GM18502 (cell line): ENCODE results near the gene PRCP.
A peak's percentile ranks its signal among the peaks of the same experiment; 100 is the strongest.
"Not testable (repeated sequence)": the region's sequence is repeated elsewhere in the genome, so short reads cannot be mapped to it uniquely, and the experiment has no call there.

Source experiments
- ATAC-seq: cut with Tn5 transposase; IDR thresholded peaks from one replicate; pipeline ENCODE4 v1.9.1; 2021; ENCODE audit warnings: mild to moderate bottlenecking; ENCODE audit not compliant: unreplicated experiment, poor library complexity

Gene PRCP

DNA sequence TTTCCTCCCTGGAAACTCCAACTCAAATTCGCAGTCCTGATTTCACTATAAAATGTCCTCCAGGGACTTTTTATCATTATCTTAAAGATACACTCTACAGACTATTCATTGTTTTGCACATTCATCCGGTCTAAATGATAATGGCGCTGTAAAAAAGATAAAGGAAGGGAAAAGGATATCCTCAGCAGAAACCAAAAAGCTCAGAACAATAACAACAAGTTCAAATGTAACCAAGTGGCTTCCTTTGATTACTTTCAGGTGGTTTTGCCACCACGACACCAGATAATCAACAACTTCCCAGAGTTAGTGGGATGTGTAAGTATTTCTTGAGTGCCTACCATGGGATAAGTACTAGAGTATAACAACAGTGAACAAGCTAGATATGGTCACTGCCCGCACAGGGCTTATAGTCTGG lies 26.3 kb downstream of the PRCP start:
- ATAC-seq: no peak

DNA sequence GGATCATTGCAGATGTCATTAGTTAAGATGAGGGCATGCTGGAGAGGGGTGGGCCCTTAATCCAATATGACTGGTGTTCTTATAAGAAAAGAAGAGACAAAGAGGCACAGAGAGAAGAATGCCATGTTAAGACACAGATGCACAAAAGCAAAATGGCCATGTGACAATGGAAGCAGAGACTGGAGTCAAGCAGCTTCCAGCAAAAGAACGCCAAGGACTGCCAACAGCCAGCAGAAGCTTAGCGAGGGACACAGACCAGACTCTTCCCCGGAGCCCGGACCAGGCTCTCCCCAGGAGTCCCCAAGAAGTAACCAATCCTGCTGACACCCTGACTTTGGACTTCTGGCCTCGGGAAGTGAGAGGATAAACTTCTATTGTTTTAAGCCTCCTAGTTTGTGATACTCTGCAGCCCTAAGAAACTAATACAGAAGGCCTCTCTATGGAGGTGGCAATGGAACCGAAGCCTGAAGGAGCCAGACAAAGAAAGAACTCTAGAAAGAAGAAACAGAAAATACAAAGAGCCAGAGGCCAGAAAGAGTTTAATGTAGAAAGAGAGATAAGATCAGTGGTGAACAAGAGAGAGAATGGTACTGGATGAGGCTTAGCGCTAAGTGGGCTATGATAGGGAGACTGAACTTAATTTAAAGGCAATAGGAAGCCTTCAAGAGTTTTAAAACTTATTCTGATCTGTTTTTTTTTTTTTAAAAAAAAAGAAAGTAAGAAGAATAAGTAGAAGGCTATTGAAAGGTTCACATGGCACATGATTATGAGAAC lies 27.7 kb downstream of the PRCP start:
- ATAC-seq: no peak

DNA sequence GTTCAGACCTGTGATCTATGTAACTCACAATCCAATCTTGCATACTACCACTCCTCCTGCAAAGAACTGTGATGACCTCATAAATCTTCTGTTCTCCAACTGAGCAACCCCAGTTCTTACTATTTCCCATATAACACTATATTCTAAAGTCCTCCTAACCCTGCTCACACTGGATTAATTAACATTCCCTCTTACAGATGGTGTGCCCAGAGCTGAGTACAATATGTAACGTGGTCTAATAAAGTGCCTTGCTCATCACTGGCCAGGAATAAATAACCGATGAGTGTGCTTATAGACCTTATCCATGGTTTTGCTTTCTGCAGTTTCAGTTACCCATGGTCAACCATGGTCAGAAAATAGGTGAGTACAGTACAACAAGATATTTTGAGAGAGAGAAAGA lies 28.6 kb downstream of the PRCP start:
- no peak for ATAC-seq

DNA sequence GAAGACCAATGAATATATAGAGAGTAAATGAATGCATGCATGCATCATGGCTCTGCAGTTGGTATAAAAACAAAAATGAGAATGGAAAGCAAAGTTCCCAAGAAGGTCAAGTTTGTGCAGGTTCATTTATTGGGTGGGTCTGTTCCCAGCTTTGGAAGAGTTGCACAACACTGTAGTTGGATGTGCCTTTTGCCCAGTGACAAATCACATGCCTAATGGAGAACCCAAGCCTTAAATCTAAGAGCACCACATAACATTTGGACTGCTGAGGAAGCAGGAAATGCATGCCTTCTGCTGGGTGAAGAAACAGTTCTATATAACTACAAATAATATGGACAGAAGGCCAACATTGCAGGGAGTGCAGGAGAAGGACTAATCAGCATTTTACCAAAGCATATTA lies 30.6 kb downstream of the PRCP start:
- no peak for ATAC-seq

DNA sequence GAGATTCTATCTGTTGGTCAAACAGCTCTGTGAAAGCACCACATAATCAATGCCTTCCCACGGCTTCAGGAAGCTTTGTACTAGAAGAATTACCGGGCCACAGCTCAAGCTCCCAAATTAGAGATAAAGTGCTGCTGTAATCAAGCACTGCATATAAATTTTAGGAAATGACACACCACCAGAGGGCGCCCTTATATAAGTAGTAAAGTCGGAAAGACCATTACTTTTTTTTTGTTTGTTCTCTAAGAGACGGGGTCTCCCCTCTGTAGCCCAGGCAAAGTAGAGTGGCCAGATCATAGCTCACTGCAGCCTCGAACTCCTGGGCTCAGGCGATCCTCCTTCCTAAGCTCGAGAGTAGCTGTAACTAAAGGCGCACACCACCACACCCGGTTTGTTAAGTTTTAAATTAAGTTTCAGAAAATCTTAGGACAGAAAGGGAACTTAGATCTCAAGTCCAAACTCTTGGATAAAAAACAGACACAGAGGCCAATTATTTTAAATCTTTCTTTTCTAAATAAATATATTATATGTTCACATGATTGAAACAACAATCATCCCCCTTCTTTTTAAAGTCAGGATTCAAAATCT lies 32.6 kb downstream of the PRCP start:
- ATAC-seq: peak; percentile 58

DNA sequence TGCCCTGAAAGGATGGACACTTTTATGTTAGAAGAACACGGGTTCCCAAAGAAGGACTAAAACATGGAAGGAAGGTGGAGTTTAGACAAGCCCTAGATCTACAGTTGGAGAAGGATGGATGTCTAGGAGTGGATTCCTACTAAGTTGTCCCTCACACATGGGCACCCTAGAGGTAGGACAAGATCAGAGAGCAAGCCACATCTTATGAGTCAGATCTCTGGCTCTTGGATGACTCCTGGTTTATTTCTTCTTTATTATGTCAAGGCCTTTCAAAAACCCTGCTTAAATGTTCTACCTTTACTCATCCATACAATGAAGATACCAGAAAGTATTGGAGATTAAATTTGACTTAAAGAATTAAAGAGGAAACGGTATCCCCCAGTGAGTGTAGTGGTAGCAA lies 34.4 kb downstream of the PRCP start:
- ATAC-seq: no peak

DNA sequence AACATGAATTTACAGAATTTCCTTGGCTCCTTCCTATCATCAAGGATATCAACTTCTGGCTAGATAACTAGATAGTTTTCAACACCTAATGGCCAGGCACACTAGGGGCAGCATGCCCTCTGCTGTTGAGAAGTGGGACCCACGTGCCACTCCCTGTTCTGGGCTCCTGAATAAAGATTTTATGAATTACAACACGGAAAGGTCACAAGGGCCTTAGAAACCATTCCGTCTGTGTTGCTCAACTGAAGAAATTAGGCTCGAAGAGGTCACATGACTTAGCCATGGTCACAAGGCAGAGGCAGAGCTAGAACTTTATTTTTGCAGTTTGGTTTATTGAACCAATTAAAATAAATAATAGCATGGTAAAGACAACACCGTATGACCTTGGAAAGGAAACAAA lies 36.0 kb downstream of the PRCP start:
- no peak for ATAC-seq

DNA sequence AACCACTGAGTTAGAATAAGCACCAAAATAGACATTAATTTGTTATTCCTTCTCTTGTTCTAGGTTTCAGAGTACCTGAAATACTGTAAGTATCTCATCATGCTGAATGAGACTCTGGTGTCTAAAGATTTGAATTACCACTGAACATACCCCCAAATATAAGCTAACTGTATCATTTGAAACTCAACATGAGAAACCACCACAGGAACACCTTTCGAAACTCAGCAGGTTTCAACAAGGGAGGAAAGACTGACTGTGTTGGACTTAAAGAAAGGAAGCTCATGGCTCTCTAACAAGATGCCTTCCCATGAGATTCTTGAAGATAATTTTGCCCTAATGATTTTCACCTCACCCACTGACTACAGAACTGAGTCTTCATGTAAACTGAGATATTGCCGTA lies 37.0 kb downstream of the PRCP start:
- ATAC-seq: no peak

DNA sequence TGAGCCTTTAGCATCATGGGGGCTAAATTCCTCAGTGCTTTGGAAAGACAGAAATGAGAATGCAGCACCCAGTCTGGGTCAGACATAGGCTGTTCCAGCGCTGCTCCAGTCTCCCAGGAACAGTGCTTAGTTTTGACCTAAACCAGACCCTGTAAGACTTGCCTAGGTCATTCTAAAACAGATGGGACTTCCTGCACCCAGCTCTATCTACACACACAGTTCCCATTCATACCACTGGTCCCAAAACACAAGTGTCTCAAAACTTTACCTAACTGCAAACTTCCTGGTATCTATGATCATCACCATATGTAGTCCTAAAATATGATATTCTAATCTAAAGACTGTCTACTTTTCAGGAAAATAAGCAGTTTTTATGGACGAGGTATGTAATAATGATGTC lies 37.9 kb downstream of the PRCP start:
- ATAC-seq: no peak

DNA sequence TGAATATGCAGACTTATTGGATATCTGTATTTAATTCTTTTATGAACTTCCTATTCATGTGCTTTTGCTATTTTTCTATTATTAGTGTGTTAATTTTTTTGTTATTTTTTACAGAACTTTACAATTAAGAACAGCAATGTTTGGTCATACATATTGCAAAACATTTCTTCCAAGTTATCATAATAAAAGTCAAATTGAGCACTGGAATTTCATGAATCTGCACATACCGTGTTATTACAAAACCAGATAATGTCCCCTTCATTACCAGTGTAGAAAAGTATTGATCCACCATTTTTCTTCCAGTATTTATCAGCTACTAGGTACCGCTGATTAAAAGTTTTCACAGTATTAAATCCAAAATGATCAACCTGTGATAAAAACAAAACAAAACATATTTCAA lies 40.5 kb downstream of the PRCP start:
- ATAC-seq: no peak

DNA sequence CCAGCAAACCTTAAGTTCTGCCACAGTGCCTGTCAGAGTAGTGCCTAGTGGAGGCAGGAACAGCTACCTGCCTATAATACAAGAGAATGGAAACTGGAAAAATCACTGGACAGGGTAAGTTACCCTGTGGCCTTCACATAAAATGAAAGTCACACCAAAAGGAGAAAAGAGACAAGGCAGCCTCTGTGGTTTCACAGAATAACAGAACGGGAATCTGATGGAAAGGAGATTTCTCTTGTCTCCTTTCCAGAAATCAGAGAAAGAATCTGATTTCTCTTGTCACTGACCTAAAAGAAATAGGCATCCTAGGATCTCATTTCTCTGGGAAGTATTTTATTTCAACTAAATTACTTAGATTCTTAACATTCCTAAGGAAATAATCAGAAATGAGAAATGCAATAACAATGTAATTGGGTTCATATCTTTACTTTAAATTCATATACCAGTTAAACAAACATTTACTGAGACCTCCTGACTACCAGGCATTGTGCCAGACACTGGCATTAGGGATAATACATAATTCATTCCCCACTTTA lies 41.6 kb downstream of the PRCP start:
- ATAC-seq: no peak

DNA sequence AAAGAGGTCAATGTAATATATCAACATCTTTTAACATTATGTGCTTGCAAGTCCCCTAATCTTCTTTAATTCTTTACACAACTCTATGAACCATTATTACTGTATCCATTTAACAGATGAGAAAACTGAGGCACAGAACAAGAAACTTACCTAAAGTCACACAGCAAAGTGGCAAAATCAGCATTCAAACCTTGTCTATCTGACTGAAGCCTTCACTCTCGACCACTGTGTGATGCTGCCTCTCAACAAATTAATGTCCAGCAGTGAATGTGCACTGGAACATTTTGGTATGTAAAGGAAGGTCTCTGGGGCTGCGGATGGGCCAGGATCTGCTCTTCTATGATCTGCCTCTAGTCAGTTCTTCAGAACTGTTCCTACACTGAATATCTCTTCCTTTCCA lies 42.1 kb downstream of the PRCP start:
- ATAC-seq: no peak

DNA sequence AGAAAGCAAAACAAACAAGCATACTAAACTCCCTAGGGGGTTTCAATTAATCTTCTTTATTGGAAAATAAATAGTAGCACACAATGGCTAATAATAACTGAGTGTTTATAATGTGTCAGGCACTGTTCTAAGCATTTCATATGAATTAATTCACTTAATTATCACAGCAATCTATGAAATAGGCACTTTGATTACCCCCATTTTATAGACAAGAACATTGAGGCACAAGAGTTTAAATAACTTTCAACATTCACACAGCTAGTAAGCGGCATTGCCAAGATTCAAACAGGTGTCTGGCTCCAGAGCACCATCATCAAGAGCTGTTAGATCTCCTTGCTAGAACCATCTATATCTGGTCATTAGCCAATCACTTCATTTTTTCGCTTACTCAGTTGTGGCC lies 43.1 kb downstream of the PRCP start:
- no peak for ATAC-seq

DNA sequence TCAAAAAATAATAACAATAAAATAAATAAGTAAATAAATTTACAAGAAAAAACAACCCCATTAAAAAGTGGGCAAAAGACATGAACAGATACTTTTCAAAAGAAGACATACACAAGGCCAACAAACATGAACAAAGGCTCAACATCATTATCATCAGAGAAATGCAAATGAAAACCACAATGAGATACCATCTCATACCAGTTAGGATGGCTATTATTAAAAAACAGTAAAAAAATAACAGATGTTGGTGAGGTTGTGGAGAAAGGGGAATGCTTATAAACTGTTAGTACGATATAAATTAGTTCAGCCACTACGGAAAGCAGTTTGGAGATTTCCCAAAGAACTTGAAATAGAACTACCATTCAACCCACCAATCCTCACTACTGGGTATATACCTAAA lies 44.6 kb downstream of the PRCP start:
- ATAC-seq: no peak

DNA sequence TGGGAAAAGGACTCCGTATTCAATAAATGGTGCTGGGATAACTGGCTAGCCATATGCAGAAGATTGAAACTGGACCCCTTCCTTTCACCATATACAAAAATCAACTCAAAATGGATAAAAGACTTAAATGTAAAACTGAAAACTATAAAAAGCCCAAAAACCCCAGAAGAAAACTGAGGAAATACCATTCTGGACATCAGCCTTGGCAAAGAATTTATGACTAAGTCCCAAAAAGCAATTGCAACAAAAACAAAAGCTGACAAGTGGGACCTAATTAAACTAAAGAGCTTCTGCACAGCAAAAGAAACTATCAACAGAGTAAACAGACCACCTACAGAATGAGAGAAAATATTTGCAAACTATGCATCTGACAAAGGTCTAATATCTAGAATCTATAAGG lies 45.3 kb downstream of the PRCP start:
- not testable (repeated sequence) for ATAC-seq

DNA sequence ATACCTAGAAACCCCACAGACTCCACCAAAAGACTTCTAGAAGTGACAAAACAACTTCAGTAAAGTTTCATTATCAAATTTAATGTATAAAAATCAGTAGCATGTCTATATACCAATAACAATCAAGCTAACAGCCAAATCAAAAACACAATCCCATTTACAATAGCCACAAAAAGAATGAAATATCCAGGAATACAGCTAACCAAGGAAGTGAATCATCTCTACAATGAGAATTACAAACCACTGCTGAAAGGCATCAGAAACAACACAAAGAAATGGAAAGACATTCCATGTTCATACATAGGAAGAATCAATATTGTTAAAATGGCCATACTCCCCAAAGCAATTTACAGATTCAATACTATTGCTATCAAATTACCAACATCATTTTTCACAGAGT lies 46.0 kb downstream of the PRCP start:
- no peak for ATAC-seq

DNA sequence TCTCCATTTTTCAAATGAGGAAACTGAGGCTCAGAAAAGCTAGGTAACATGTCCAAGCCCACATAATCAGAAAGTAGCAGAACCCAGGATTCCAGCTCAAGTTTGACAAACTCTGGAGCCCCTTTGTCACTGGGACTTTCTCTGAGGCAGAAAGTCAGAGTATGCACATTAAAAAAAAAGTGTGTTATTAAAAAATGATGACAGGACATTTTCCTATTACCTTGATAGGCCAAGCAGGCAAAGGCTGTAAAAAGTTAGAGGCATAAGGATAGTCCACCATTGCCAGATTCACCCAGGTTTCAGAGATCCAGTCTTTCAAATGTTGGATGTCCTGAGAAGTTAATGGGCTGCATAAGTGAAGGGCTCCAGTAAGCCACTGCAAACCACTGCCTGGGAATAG lies 51.4 kb downstream of the PRCP start:
- no peak for ATAC-seq

DNA sequence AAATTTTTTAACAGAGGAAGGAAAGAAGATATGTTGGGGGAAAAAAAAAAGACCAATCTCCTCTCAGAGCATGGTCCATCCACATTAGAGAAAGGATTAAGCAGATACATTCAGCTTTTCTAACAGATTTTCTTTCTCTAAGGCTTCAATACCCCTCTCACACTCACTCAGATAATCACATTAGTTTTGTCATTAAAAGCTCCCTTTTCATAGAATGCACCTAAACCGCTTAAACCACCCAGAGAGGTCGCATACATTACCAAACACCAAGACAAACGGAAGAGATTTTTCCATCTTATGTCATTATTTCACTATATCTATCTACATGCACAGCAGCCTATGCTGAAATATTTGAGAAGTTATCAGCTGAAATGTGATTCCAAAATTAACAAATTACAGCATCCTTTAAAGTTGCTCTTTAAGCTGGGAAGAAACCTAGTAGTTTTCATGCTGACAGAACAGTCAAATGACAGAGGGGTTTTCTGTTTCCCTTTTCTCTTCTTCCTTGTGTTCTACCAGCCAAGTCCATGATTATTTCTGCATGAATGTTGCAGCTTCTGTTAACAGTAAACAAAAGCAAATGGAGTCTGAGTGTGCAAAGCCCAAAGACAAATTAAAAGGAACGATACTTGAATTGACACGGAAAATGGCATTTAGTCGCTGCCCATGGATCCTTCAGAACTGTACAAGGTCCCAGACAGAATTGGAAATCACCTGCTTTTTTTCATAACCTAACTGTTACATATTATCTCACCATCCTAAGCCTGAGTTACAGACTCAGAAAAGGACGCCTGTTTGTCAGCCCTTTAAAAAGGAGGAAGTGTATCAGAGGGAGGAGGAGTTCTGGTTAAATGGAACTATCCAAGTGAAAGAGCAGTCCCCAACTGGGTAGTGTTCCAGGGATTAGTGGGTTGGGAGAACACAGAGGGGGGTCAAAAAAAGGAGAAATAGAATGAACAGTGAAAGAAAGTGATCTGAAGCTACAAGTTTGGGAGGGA lies 54.6 kb downstream of the PRCP start:
- ATAC-seq: no peak

DNA sequence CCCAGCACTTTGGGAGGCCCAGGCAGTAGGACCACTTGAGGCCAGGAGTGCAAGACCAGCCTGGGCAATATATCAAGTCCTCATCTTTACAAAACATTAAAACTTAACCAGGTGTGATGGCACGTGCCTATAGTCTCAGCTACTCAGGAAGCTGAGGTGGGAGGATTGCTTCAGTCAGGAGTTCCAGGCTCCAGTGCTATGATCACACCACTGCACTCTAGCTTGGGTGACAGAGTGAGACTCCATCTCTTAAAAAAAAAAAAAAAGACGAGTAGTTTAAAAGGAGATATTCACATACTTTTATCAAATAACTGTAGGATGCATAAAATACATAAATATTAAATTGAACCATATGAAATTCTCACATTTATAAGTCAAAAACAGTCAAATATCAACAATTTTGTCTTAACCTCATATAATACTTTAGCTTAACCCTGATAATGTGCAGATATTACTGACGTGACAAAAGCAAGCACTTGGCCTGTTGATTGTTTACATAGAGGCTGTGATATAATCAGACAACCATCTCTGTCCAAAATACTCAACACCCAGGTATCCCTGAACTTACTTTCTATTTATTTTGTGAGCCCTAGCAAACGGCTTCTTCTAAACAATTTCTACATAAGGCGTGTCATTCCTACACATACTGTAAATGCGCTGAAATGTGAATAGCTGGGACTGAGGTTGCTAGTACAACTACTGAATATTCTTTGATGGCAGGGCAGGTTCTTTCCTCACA lies 57.0 kb downstream of the PRCP start:
- ATAC-seq: no peak

DNA sequence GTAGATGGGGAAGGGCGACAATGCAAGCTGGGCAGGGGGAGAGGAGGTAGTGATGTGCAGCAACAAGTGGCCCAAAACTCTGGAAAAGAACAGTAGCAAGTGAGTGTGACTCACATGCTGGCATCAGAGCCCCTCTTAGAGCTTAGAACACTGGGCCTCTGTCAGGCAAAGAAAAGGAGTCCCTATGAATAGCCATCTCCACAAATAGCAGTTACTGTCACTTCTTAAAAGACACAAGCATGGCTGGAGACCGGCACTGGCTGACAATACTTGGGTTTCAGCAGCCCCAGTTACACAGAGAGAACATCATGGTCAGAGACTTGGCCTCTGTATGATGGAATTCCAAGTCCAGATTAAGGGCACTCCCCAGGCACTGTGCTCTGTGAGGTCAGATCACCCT lies 58.2 kb downstream of the PRCP start:
- no peak for ATAC-seq
